HepG2 (cell line): Measurements from ENCODE around the gene PROS1. TPM values are rescaled to one million over a fixed set of nuclear protein-coding genes. Genes with fewer than 3 reads are reported as not detected.

Source experiments
- ARID5B ChIP-seq: IDR thresholded peaks from 2 replicates; pipeline ENCODE4 v1.4.0; 2020; ENCODE audit warnings: mild to moderate bottlenecking, missing genetic modification reagents
- CEBPG ChIP-seq: IDR thresholded peaks from 2 replicates; pipeline ENCODE4 v1.6.1; 2016
- ELF3 ChIP-seq: IDR thresholded peaks from 2 replicates; pipeline ENCODE4 v1.6.1; 2016; ENCODE audit warnings: missing genetic modification reagents, missing compliant biosample characterization
- GMEB1 ChIP-seq: sonication (generic); formaldehyde crosslinking; IDR thresholded peaks from 2 replicates; pipeline ENCODE4 v1.5.1; 2020; ENCODE audit warnings: missing genetic modification reagents, mild to moderate bottlenecking, borderline replicate concordance
- KDM2A ChIP-seq: sonication (generic); formaldehyde crosslinking; IDR thresholded peaks from 2 replicates; pipeline ENCODE4 v1.4.0; 2020; ENCODE audit warnings: low read depth, missing genetic modification reagents, borderline replicate concordance
- SNAPC2 ChIP-seq: sonication (generic); formaldehyde crosslinking; IDR thresholded peaks from 2 replicates; pipeline ENCODE4 v1.8.1; 2022; ENCODE audit warnings: mild to moderate bottlenecking, missing genetic modification reagents
- TFDP1 ChIP-seq: IDR thresholded peaks from 2 replicates; pipeline ENCODE4 v1.6.1; 2016; ENCODE audit warnings: missing compliant biosample characterization, missing genetic modification reagents, borderline replicate concordance
- U2AF2 ChIP-seq: fragments of 200-400 bp; formaldehyde crosslinking; IDR thresholded peaks from 2 replicates; pipeline ENCODE4 v1.6.1; 2017; ENCODE audit warnings: low read depth, mild to moderate bottlenecking, low read length
- ZHX2 ChIP-seq, 2 experiments: sonication (generic) in 1 of 2; formaldehyde crosslinking in 1 of 2; IDR thresholded peaks; 2 replicates each; pipeline versions ENCODE4 v1.6.1 to v1.9.0; 2014 to 2022; ENCODE audit warnings: antibody characterized with exemption in 1 of 2, borderline replicate concordance in 1 of 2, inconsistent platforms in 1 of 2, low read depth in 1 of 2, missing genetic modification reagents in 1 of 2
- polyA plus RNA-seq, 8 experiments: library from polyadenylated mRNA; depleted of rRNA in 3 of 8; stranded (reverse) in 7 of 8; unstranded in 1 of 8; fragments of >200 nt; fragmentation: Illumina TruSeq in 4 of 8; extraction: Trizol in 4 of 8; gene quantifications; 2 replicates each; pipeline versions ENCODE4 v1.2.1 to v1.2.3, GENCODE V29; 2011 to 2016; ENCODE audit warnings: low read depth in 4 of 8, missing spikeins in 1 of 8, mixed read lengths in 1 of 8; ENCODE audit not compliant: insufficient read depth in 1 of 8
- total RNA-seq, 5 experiments: library from RNA; depleted of rRNA; stranded (reverse); fragments of >200 nt; fragmentation: Illumina TruSeq; extraction: Trizol; gene quantifications; 2 replicates each; pipeline ENCODE4 v1.2.3, GENCODE V29; 2016; ENCODE audit warnings: low read depth in 1 of 5
- TF ChIP-seq, protein P1 (sequence below): sonication (generic); IDR thresholded peaks from 2 replicates; pipeline ENCODE4 v1.6.1; 2016; ENCODE audit warnings: low read depth, borderline replicate concordance
- TF ChIP-seq, protein P2 (sequence below): sonication (generic); formaldehyde crosslinking; IDR thresholded peaks from 2 replicates; pipeline ENCODE4 v1.8.1; 2023; ENCODE audit warnings: mild to moderate bottlenecking, inconsistent platforms, moderate library complexity, missing genetic modification reagents, borderline replicate concordance

PROS1 gene
- total and polyA plus RNA-seq, 2 of the 13 experiments (the other 11 are each of a cell fraction or from before 2014, with no cell fraction given) = 63.8 to 76.8 TPM

- TF ChIP-seq ARID5B (CRISPR knock-in tag) (0 out of 2 replicates have a peak, but pooled peaks have one; percentile 37), ZHX2 (IDR thresholded peaks at IDR 0.05; ENCODE audit: low read depth) (no peak), ZHX2 (CRISPR knock-in tag; IDR thresholded peaks at IDR 0.05; ENCODE audit: borderline replicate concordance) (no peak), SNAPC2 (CRISPR knock-in tag) (no peak), TFDP1 (CRISPR knock-in tag) (peak; percentile 55; the same call in 1 of the 2 replicates), KDM2A (CRISPR knock-in tag) (peak; percentile 93), ELF3 (peak; percentile 50; the same call in 1 of the 2 replicates), CEBPG (no peak), U2AF2 (peak; percentile 81; the same call in 1 of the 2 replicates), GMEB1 (peak; percentile 98)
- TF ChIP-seq, protein P1, sequence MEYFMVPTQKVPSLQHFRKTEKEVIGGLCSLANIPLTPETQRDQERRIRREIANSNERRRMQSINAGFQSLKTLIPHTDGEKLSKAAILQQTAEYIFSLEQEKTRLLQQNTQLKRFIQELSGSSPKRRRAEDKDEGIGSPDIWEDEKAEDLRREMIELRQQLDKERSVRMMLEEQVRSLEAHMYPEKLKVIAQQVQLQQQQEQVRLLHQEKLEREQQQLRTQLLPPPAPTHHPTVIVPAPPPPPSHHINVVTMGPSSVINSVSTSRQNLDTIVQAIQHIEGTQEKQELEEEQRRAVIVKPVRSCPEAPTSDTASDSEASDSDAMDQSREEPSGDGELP = peak; percentile 81
- TF ChIP-seq, protein P2, sequence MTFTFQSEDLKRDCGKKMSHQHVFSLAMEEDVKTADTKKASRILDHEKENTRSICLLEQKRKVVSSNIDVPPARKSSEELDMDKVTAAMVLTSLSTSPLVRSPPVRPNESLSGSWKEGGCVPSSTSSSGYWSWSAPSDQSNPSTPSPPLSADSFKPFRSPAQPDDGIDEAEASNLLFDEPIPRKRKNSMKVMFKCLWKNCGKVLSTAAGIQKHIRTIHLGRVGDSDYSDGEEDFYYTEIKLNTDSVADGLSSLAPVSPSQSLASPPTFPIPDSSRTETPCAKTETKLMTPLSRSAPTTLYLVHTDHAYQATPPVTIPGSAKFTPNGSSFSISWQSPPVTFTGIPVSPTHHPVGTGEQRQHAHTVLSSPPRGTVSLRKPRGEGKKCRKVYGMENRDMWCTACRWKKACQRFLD (CRISPR knock-in tag) = 0 out of 2 replicates have a peak, but pooled peaks have one; percentile 62
Observed at GRCh38 chr3:93979850-93980676, 6.4 kb upstream of the PROS1 start, which contains the start of gene ARL13B (continued).
